ENCODE results near the gene ABCA13. TPM values are rescaled to one million over a fixed set of nuclear protein-coding genes. Genes with fewer than 3 reads are reported as not detected.

Gene ABCA13
- total and polyA plus RNA-seq, 2 of the 4 experiments (the other 2 are of a cell fraction), result under 0.01 to 0.07 TPM

- Histone ChIP-seq H3K4ac (ENCODE audit: low read depth, low read length) (no peak overlapping the region), H3K79me1 (ENCODE audit: low read depth in 1 of 2, low read length in 2 of 2) (no peaks in the 10 kb centered on the region), H3K9me1 (ENCODE audit: insufficient read depth, low read length) (no peaks in the 10 kb centered on the region; the same call in 1 of the 2 replicates), H3K27ac (ENCODE audit: insufficient read depth, low read length) (no peak overlapping the region), H2BK5ac (ENCODE audit: low read depth, low read length, poor library complexity, severe bottlenecking) (no peak overlapping the region), H3K56ac (ENCODE audit: extremely low read depth, insufficient read depth, low read length) (no peak overlapping the region), H4K20me1 (ENCODE audit: insufficient read depth, low read length) (no peaks in the 10 kb centered on the region), H3K4me1 (ENCODE audit: control insufficient read depth, insufficient read depth, low read length) (peaks cover 3% of the 10 kb centered on the region; the same call in 1 of the 2 replicates), H3K4me3 (ENCODE audit: insufficient read depth, low read depth, low read length) (no peak overlapping the region), H2BK120ac (ENCODE audit: low read depth, low read length) (no peak overlapping the region), H2AFZ (replicated peaks; ENCODE audit: low read length, poor library complexity) (no peak overlapping the region), H4K8ac (ENCODE audit: low read depth in 2 of 2, low read length in 2 of 2) (no peak overlapping the region), H2BK15ac (ENCODE audit: low read depth, low read length) (no peak overlapping the region), H3K23ac (ENCODE audit: low read depth, low read length) (no peak overlapping the region), H2AK5ac (ENCODE audit: low read depth, low read length) (no peak overlapping the region), H3K4me2 (ENCODE audit: low read depth, low read length) (no peak overlapping the region), H3K36me3 (ENCODE audit: control insufficient read depth, insufficient read depth, low read length) (no peaks in the 10 kb centered on the region), H2AK9ac (replicated peaks; ENCODE audit: low read depth, low read length, poor library complexity) (no peak overlapping the region), H4K5ac (ENCODE audit: low read depth, low read length) (no peak overlapping the region), H3K9me3 (ENCODE audit: control insufficient read depth, insufficient read depth, low read length) (no peaks in the 10 kb centered on the region), H2BK20ac (ENCODE audit: low read depth, low read length) (no peak overlapping the region), H3K18ac (ENCODE audit: low read depth, low read length) (no peak overlapping the region), H3K14ac (replicated peaks; ENCODE audit: low read depth, low read length) (no peak overlapping the region), H4K91ac (ENCODE audit: insufficient read depth, low read depth, low read length) (no peak overlapping the region), H3K27me3 (ENCODE audit: control insufficient read depth, insufficient read depth, low read length) (peaks cover 4% of the 10 kb centered on the region), H3K9ac (ENCODE audit: low read depth, low read length) (no peak overlapping the region)
- DNase-seq (no peak), ATAC-seq (ENCODE audit: low read depth) (no peak)
- intact Hi-C loops (cut with micrococcal nuclease) (no loop called here), dilution Hi-C loops (cut with HindIII; ENCODE audit: low sequenced_read_pairs, unreplicated experiment) (no loop called here), in situ Hi-C loops (cut with MboI; ENCODE audit: low sequenced_read_pairs) (no loop called here)
- POLR2A ChIA-PET (ENCODE audit: unreplicated experiment), result interaction anchor here (0.5 kb wide), 1 partner anchor 182 kb away, joined by 3 read pairs; no protein-coding TSS in a partner anchor
- no TSS peak for BruUV-seq (replicated peaks)
- TF ChIP-seq MXI1 (IDR thresholded peaks at IDR 0.05; ENCODE audit: borderline replicate concordance, low read depth, low read length) (no peak), BHLHE40 (IDR thresholded peaks at IDR 0.05; ENCODE audit: low read depth, low read length) (no peak), RFX5 (IDR thresholded peaks at IDR 0.05; ENCODE audit: low read depth, low read length) (no peak), POLR2A (IDR thresholded peaks at IDR 0.05; ENCODE audit: low read depth, low read length) (no peak), CTCF (conservative IDR thresholded peaks at IDR 0.05; ENCODE audit: low read depth, low read length) (no peak), FOS (IDR thresholded peaks at IDR 0.05; ENCODE audit: low read depth, low read length) (no peak), MAFK (IDR thresholded peaks at IDR 0.05; ENCODE audit: low read depth, low read length) (no peak), MAZ (IDR thresholded peaks at IDR 0.05; ENCODE audit: borderline replicate concordance, low read depth, low read length) (no peak), RAD21 (IDR thresholded peaks at IDR 0.05; ENCODE audit: low read length) (no peak), CHD1 (IDR thresholded peaks at IDR 0.05; ENCODE audit: low read depth, low read length) (no peak), RCOR1 (IDR thresholded peaks at IDR 0.05; ENCODE audit: insufficient replicate concordance, low read length) (no peak), NFE2L2 (IDR thresholded peaks at IDR 0.05; ENCODE audit: low read depth, low read length) (no peak), CEBPB (IDR thresholded peaks at IDR 0.05; ENCODE audit: low read depth, low read length) (no peak)
- TF ChIP-seq, protein P1, sequence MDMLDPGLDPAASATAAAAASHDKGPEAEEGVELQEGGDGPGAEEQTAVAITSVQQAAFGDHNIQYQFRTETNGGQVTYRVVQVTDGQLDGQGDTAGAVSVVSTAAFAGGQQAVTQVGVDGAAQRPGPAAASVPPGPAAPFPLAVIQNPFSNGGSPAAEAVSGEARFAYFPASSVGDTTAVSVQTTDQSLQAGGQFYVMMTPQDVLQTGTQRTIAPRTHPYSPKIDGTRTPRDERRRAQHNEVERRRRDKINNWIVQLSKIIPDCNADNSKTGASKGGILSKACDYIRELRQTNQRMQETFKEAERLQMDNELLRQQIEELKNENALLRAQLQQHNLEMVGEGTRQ (IDR thresholded peaks at IDR 0.05; ENCODE audit: low read depth, low read length), result no peak
- TF ChIP-seq, protein P2, sequence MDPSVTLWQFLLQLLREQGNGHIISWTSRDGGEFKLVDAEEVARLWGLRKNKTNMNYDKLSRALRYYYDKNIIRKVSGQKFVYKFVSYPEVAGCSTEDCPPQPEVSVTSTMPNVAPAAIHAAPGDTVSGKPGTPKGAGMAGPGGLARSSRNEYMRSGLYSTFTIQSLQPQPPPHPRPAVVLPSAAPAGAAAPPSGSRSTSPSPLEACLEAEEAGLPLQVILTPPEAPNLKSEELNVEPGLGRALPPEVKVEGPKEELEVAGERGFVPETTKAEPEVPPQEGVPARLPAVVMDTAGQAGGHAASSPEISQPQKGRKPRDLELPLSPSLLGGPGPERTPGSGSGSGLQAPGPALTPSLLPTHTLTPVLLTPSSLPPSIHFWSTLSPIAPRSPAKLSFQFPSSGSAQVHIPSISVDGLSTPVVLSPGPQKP (IDR thresholded peaks at IDR 0.05; ENCODE audit: borderline replicate concordance, low read depth, low read length), result no peak
- WGBS, 2 experiments (ENCODE audit: extremely low coverage in 2 of 2, insufficient read length in 1 of 2), result 67% methylated on average over 1 of the region's 4 CpGs; no CpG with 5 or more reads in 1 of the 2 experiments
- CTCF ChIA-PET, result no interaction called here
These were observed 26.9 kb upstream of the ABCA13 start for GRCh38 chr7:48144291-48144768.
